Kidney epithelial cell (primary cell): ENCODE measurements around the gene PIM2. TPM values are rescaled to one million over a fixed set of nuclear protein-coding genes. Genes with fewer than 3 reads are reported as not detected.

Source experiments
- DNase-seq: peaks from one replicate; pipeline ENCODE4 v3.0.0-alpha.2; 2010; ENCODE audit warnings: low read depth
- H3K27me3 ChIP-seq: 2 replicates; pipeline ENCODE4 v1.6.0; 2011; ENCODE audit warnings: low read length; ENCODE audit not compliant: control insufficient read depth, insufficient read depth
- H3K36me3 ChIP-seq: 2 replicates; pipeline ENCODE4 v1.5.1; 2011; ENCODE audit warnings: low read length; ENCODE audit not compliant: control insufficient read depth, insufficient read depth
- H3K4me3 ChIP-seq: 2 replicates; pipeline ENCODE4 v1.5.1; 2011; ENCODE audit warnings: low read depth, mild to moderate bottlenecking, control low read depth, low read length
- total RNA-seq: library from RNA; depleted of rRNA; stranded (reverse); fragments of >200 nt; gene quantifications from 2 replicates; pipeline ENCODE4 v1.2.3, GENCODE V29; 2015
- TF ChIP-seq, protein P1 (sequence below): IDR thresholded peaks from 2 replicates; pipeline ENCODE4 v1.5.1; 2011; ENCODE audit warnings: mild to moderate bottlenecking, moderate library complexity, low read length, control low read depth, inconsistent platforms; ENCODE audit not compliant: insufficient read depth, poor library complexity, severe bottlenecking

Gene PIM2
- total RNA-seq, 1 donor from 2014 or later: 6.8 TPM

DNA sequence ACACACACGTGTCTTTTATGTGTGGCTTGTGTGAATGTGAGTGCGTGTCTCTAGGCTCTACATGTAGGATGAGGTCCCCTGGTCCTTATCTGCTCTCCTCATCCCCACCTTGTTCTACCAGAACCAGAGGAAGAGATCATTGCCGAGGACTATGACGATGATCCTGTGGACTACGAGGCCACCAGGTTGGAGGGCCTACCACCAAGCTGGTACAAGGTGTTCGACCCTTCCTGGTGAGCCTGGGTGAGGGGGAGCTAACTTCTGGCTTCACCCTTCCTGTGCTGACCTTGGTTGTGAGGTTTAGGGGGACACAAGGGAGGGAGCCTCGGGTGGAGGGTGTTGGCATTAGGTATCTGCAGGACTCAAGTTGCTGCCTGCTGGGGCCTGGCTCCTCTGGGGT lies 17.8 kb downstream of the PIM2 start:
- DNase-seq: no peak
- no peak overlapping the region for H3K4me3 ChIP-seq
- TF ChIP-seq, protein P1, sequence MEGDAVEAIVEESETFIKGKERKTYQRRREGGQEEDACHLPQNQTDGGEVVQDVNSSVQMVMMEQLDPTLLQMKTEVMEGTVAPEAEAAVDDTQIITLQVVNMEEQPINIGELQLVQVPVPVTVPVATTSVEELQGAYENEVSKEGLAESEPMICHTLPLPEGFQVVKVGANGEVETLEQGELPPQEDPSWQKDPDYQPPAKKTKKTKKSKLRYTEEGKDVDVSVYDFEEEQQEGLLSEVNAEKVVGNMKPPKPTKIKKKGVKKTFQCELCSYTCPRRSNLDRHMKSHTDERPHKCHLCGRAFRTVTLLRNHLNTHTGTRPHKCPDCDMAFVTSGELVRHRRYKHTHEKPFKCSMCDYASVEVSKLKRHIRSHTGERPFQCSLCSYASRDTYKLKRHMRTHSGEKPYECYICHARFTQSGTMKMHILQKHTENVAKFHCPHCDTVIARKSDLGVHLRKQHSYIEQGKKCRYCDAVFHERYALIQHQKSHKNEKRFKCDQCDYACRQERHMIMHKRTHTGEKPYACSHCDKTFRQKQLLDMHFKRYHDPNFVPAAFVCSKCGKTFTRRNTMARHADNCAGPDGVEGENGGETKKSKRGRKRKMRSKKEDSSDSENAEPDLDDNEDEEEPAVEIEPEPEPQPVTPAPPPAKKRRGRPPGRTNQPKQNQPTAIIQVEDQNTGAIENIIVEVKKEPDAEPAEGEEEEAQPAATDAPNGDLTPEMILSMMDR: no peak
- no peaks in the 10 kb centered on the region for H3K36me3 ChIP-seq
- no peaks in the 10 kb centered on the region for H3K27me3 ChIP-seq

DNA sequence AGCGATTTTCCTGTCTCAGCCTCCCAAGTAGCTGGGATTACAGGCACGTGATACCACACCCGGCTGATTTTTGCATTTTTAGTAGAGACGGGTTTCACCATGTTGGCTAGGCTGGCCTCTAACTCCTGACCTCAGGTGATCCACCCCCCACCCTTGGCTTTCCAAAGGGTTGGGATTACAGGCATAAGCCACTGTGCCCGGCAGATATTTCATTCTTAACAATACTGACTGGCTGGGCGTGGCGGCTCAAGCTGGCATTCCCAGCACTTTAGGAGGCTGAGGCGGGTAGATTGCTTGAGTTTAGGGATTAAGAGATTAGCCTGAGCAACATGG lies 19.8 kb downstream of the PIM2 start:
- TF ChIP-seq, protein P1: no peak
- H3K27me3 ChIP-seq: no peaks in the 10 kb centered on the region
- no peak overlapping the region for H3K4me3 ChIP-seq
- DNase-seq: no peak
- no peaks in the 10 kb centered on the region for H3K36me3 ChIP-seq

DNA sequence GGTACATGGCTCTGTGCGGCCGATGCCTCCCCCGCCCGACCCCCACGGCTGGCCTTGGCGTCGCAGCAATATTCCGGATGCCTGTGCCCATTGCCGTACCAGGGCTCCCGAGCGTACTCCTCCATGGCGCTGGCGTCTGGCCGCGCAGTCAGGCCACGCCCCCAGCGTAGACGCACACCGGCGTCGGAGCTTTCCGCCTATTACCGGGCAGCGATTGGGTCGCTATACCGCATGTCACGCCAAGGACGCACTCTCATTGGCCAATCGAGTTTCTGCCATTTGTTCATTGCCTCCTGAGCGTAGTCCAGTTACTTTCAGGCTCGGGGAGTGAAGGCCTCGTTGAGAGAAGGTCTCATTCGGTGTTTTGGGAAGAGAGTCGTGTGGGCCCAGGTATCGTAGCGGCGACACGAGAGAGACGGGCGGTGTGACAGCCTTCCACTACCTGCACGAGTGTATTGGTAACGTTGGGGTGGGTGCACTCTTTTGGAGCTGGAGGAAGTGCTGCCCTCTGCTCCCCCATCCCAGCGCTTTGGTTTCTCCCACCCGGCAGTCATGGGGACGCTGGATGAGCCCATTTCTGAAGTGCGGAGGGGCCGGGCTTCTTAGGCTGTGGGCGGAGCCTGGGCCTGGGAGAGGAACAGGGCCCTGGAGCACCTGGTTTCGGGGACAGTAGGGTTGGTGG lies 21.1 kb downstream of the PIM2 start, which contains the start of the genes PQBP1 and TIMM17B:
Gene PQBP1, plus strand, starts transcription at position 306 of the 682 bp plus-strand sequence. CDS start 580 bp downstream, outside the sequence.
Gene TIMM17B, minus strand, starts transcription at position 144 of the 682 bp plus-strand sequence. Its CDS starts 19 bp downstream, at position 125.
- H3K36me3 ChIP-seq: no peaks in the 10 kb centered on the region
- TF ChIP-seq, protein P1: no peak
- H3K4me3 ChIP-seq: peak within 1 kb of the TSS; percentile 84
- no peaks in the 10 kb centered on the region for H3K27me3 ChIP-seq
- peak; percentile 79 for DNase-seq

GRCh38 chrX:48897157-48897624 lies 21.6 kb downstream of the PIM2 start:
- TF ChIP-seq, protein P1: no peak
- H3K36me3 ChIP-seq: no peaks in the 10 kb centered on the region
- H3K4me3 ChIP-seq: peak overlapping the region; percentile 84
- DNase-seq: no peak
- H3K27me3 ChIP-seq: no peaks in the 10 kb centered on the region

DNA sequence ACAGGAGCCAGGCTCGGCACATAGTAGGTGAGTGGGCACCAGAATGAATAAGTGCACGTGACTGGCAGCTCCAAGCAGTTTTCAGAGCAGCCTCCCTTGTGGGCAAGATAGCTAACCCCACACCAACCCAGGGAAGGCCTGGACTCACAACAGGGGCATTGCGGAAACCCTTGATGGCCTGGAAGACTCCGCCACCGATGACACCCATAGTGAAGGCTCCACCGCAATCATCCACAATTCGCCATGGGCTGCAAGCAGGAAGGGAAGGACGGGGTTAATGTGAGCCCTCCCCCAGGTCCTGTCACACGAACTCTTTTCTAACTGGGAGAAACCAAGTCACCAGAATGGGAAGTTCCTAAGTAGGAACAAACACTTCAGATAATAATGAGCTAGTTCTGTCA lies 22.2 kb downstream of the PIM2 start:
- DNase-seq: no peak
- Histone ChIP-seq H3K36me3 (no peaks in the 10 kb centered on the region), H3K27me3 (no peaks in the 10 kb centered on the region), H3K4me3 (peak overlapping the region; percentile 84)
- TF ChIP-seq, protein P1: no peak

GRCh38 chrX:48894891-48895290 lies 23.9 kb downstream of the PIM2 start:
- TF ChIP-seq, protein P1: no peak
- Histone ChIP-seq H3K27me3 (no peaks in the 10 kb centered on the region), H3K36me3 (no peaks in the 10 kb centered on the region), H3K4me3 (no peak overlapping the region)
- DNase-seq: no peak
